ENCODE results near the gene PRCD.
A peak's percentile ranks its signal among the peaks of the same experiment; 100 is the strongest.
"Not testable (repeated sequence)": the region's sequence is repeated elsewhere in the genome, so short reads cannot be mapped to it uniquely, and the experiment has no call there.

PRCD gene

GRCh38 chr17:76530811-76531485, 8.9 kb upstream of the PRCD start:
- Mint-ChIP-seq H3K36me3 (peaks cover 5% of the 10 kb centered on the region), H3K27ac (no peak overlapping the region), H3K4me3 (no peak overlapping the region), H3K4me1 (peaks cover 15% of the 10 kb centered on the region), H3K9me3 (no peaks in the 10 kb centered on the region)
- no peak for ATAC-seq
- DNase-seq (ENCODE audit: low spot score in 2 of 2) = no peak

DNA sequence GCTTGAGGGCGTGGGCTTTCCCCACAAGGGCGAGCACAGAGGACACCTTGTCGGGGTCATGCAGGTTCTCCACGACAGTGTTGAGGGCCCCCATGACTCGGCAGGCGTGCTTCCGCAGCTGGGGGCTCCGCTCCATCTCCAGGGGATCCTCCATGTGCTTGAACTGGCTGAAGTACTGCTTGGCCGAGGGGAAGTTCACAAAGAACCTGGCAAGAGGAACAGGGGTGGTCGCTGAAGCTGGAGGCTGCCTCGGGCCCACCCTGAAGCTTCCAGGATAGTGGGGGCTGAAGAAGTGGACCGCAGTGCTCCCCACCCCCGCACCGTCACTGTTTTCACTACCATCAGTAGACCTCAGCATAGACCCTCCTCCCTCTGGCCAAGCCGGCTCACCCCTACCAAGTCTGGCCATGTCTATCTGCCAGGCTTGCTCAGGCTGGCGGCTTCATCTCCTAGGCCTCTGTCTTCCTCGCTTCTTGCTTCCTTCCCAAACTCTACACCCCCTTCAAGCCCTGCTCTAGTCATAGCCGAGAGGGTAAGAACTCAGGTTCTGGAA, 8.3 kb upstream of the PRCD start:
- Mint-ChIP-seq H3K27ac (no peak overlapping the region), H3K9me3 (no peaks in the 10 kb centered on the region), H3K4me3 (no peak overlapping the region), H3K36me3 (peaks cover 5% of the 10 kb centered on the region), H3K4me1 (peaks cover 15% of the 10 kb centered on the region)
- DNase-seq (ENCODE audit: low spot score in 2 of 2) (no peak), ATAC-seq (no peak)

DNA sequence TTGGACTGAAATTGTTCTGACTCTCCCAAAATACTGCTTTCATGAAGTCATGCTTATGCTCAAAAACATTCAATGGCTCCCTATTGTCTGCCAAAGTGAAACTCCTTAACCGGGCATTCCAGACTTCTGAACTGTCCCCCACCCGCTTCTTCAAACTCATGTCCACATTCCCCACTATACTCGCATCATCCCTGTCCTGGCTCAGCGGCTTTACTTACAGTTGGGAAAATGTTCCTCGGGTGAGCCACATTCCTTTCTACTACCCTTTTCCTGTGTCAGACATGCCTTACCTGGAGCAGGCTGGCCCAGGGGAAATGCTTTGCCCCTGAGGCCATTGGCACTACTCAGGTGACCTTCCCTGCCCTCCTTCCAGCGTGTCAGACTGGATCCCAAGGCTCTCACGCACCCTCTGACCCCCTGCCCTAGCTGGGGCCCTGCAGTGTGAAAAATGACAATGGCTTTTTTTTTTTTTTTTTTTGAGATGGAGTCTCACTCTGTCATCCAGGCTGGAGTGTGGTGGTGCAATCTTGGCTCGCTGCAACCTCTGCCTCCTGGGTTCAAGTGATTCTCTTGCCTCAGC, 7.7 kb upstream of the PRCD start:
- Mint-ChIP-seq H3K4me3 (no peak overlapping the region), H3K4me1 (peaks cover 12% of the 10 kb centered on the region), H3K9me3 (no peaks in the 10 kb centered on the region), H3K27ac (peak overlapping the region; percentile 20), H3K36me3 (peaks cover 5% of the 10 kb centered on the region)
- DNase-seq (ENCODE audit: low spot score in 2 of 2) (no peak), ATAC-seq (no peak)

- H3K4me3 Mint-ChIP-seq = not testable (repeated sequence)
These were observed 6.0 kb upstream of the PRCD start for GRCh38 chr17:76533640-76534359.

GRCh38 chr17:76534831-76535732, 4.8 kb upstream of the PRCD start:
- no peak overlapping the region for H3K27ac Mint-ChIP-seq
- no peaks in the 10 kb centered on the region for H3K9me3 Mint-ChIP-seq
- ATAC-seq (no peak), DNase-seq (ENCODE audit: low spot score in 2 of 2) (no peak)
- no peak overlapping the region for H3K4me3 Mint-ChIP-seq
- peaks cover 5% of the 10 kb centered on the region for H3K36me3 Mint-ChIP-seq
- H3K4me1 Mint-ChIP-seq = no peaks in the 10 kb centered on the region

More at GRCh38 chr17:76533640-76534359, 6.0 kb upstream of the PRCD start:
- not testable (repeated sequence) for H3K36me3 Mint-ChIP-seq; H3K27ac Mint-ChIP-seq; H3K4me1 Mint-ChIP-seq; ATAC-seq; DNase-seq (ENCODE audit: low spot score in 2 of 2); H3K9me3 Mint-ChIP-seq

GRCh38 chr17:76535788-76536510, 3.9 kb upstream of the PRCD start:
- H3K9me3 Mint-ChIP-seq = no peaks in the 10 kb centered on the region
- no peak overlapping the region for H3K27ac Mint-ChIP-seq

DNA sequence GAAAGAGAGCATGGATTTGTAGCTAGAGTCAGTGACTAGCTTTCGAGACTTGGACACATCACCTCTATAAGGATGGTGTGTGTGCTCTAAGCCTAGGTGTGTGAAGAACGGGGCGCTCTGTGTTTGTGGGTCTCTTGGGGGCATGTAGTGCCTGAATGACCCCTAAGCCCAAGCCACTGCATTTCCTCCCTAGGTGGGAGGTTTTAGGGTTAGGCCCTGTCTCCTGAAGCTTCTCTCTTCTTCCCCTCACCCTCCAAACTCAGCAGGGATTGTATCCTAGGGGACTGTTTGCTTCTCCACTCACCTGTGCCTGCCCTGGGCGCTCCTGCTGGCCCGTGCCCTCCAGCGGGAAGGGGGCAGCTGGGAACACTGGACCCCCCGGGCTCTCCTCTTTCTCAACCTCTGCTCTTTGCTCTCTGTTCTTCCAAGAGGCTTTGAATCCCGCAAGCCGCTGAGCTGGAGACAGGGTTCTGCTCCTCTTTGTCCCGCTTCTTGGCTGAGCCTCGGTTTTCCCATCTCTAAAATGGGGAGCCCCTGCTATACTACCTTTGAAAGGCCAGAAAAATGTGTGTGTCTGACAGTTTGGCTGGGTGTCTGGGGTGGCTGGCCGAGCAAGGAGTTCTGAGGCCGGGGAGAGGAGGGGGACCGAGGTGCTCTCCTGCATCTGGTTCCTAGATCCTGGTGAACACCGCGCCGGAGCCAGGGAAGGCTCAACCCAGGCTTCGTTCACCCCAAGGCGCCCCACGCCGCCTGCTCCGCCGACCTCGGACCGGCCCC, 3.1 kb upstream of the PRCD start:
- no peak overlapping the region for H3K27ac Mint-ChIP-seq
- no peaks in the 10 kb centered on the region for H3K9me3 Mint-ChIP-seq
- peaks cover 5% of the 10 kb centered on the region for H3K36me3 Mint-ChIP-seq
- no peak for DNase-seq (ENCODE audit: low spot score in 2 of 2)
- H3K4me1 Mint-ChIP-seq = no peaks in the 10 kb centered on the region
- no peak for ATAC-seq
- no peak overlapping the region for H3K4me3 Mint-ChIP-seq

More at GRCh38 chr17:76535788-76536510, 3.9 kb upstream of the PRCD start:
- H3K4me3 Mint-ChIP-seq = no peak overlapping the region
- DNase-seq (ENCODE audit: low spot score in 2 of 2) = no peak
- H3K4me1 Mint-ChIP-seq = no peaks in the 10 kb centered on the region
- H3K36me3 Mint-ChIP-seq = peaks cover 5% of the 10 kb centered on the region
- ATAC-seq = no peak

DNA sequence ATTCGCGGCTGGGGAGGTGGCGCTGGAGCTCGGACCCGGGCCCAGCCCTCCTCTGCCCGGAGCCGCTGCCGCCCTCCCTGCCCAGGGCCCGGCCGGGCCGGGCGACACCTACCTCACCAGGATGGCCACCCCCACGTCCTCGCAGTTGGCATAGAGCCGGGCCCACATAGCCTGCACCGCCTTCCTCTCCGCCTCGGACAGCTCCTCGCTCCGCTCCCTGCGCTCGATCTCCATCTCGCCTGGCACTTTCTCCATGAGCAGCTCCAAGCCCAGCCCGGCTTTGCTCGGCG, 2.6 kb upstream of the PRCD start:
- Mint-ChIP-seq H3K27ac (no peak overlapping the region), H3K4me1 (peaks cover 1% of the 10 kb centered on the region), H3K4me3 (no peak overlapping the region), H3K9me3 (no peaks in the 10 kb centered on the region), H3K36me3 (peaks cover 5% of the 10 kb centered on the region)
- DNase-seq (ENCODE audit: low spot score in 2 of 2) (no peak), ATAC-seq (no peak)

DNA sequence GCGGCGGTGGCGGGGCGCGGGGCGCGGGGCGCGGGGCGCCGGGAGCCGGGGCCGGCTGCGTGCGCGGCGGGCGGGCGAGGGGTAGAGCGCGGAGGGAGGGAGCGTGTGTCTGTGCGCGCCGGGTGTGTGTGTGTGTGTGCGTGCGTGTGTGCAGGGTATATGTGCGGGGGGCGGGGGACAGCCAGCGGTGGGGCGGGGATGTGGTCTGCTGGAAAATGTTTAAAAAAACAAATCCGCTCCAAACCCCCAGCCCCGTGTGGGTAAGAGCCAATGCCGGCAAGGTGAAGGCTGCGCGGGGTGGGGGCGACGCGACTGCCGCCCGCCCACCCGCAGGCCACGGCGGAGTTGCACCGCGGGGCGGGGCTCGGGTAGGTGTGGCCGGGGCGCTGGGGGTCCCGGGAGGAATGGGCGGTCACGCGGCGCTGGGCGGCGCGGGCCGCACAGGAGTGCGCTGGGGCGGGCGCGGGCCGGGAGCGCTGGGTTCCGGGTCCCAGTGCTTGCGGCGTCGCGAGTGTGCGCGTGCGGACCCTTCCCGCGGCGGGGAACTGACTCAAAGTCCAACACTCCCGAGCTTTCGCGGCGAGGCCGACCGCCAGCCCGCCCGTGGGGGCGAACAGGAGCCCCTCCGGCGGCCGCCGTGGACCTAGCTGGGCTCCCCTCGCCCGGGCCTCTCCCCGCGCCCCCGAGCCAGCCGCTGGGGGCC, 2.1 kb upstream of the PRCD start, which contains the start of gene CYGB:
CYGB (minus strand) TSS at position 132 of the 703 bp plus-strand sequence. CDS start 167 bp downstream, outside the sequence.
- H3K36me3 Mint-ChIP-seq = peaks cover 5% of the 10 kb centered on the region
- no peaks in the 10 kb centered on the region for H3K9me3 Mint-ChIP-seq
- H3K4me3 Mint-ChIP-seq = peak within 1 kb of the TSS; percentile 31
- no peak within 1 kb of the TSS for H3K27ac Mint-ChIP-seq
- peaks cover 6% of the 10 kb centered on the region for H3K4me1 Mint-ChIP-seq
- peak; percentile 24 for ATAC-seq
- no peak for DNase-seq (ENCODE audit: low spot score in 2 of 2)

- Mint-ChIP-seq H3K9me3 (no peaks in the 10 kb centered on the region), H3K4me3 (peak overlapping the region; percentile 31), H3K27ac (no peak overlapping the region), H3K36me3 (peaks cover 5% of the 10 kb centered on the region), H3K4me1 (peaks cover 8% of the 10 kb centered on the region)
- DNase-seq (ENCODE audit: low spot score in 2 of 2) (no peak), ATAC-seq (no peak)
These were observed 1.4 kb upstream of the PRCD start for GRCh38 chr17:76538281-76538931.

DNA sequence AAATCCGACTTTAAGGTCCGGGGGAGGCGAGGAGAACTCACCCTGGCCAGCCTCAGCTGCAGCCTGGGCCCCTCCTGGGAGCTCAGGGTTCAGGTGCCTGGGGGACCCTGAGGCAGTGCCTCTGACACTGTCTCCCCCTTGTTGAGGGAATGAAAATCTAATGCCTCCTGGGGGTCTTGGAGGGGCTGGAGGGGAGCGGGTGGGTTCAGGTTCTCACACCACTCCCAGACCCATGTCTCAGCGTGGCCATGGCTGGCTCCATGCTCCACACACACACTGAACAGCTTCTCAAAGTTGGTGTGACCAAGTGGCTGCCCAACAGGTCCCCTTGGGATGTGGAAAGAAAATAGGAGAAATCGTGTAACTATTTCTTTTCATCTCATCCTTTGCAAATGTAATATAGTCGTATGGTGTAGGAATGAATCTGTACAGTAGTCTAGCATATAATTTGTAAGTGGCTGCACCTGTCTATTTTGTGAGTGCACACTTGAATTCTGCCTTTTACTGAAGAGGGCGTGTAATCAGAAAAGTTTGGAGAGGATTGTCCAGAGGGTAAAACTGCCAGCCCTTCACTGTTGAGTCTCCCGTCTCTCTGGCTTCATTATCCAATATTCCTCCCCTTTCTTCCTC, 788 bp upstream of the PRCD start:
- DNase-seq (ENCODE audit: low spot score in 2 of 2) = no peak
- H3K4me1 Mint-ChIP-seq = peaks cover 8% of the 10 kb centered on the region

GRCh38 chr17:76540381-76541300, 797 bp downstream of the PRCD start:
- Mint-ChIP-seq H3K4me1 (peaks cover 8% of the 10 kb centered on the region), H3K4me3 (no peak overlapping the region)
- no peak for DNase-seq (ENCODE audit: low spot score in 2 of 2)

More for the DNA sequence above, 788 bp upstream of the PRCD start:
- Mint-ChIP-seq H3K9me3 (no peaks in the 10 kb centered on the region), H3K4me3 (peak overlapping the region; percentile 31), H3K36me3 (peaks cover 5% of the 10 kb centered on the region), H3K27ac (no peak overlapping the region)
- no peak for ATAC-seq

More at GRCh38 chr17:76540381-76541300, 797 bp downstream of the PRCD start:
- Mint-ChIP-seq H3K9me3 (no peaks in the 10 kb centered on the region), H3K27ac (no peak overlapping the region), H3K36me3 (no peaks in the 10 kb centered on the region)
- ATAC-seq = peak; percentile 56

Data from stimulated activated effector memory CD8-positive, alpha-beta T cell treated with anti-CD3 and anti-CD28 coated beads, Interleukin-12 subunit alpha, Interleukin-12 subunit beta, amount 100 ng/mL, for 72 hours (primary cell).